Tongue (tissue), 2 donors: ENCODE data around the gene ZNF208. TPM values are rescaled to one million over a fixed set of nuclear protein-coding genes. Genes with fewer than 3 reads are reported as not detected.

ENCODE experiments used
- DNase-seq: peaks from one replicate; pipeline ENCODE4 v3.0.0-alpha.2; 2015
- total RNA-seq: library from RNA; depleted of rRNA; stranded (reverse); fragments of >200 nt; gene quantifications from one replicate; pipeline ENCODE4 v1.2.3, GENCODE V29; 2014

Gene ZNF208
- total RNA-seq, 1 donor from 2014 or later: 8.8 TPM

GRCh38 chr19:21883516-21883915 is 127.2 kb downstream of the ZNF208 start:
- no peak for DNase-seq

Other genes starting within 250 kb of the ZNF208 start
- 10.5 TPM for gene ZNF100, start 243.4 kb downstream of the ZNF208 start, total RNA-seq
- gene ZNF43, start 174.8 kb downstream of the ZNF208 start, total RNA-seq: 13.0 TPM
- gene ZNF257, start 41.5 kb upstream of the ZNF208 start, total RNA-seq: 1.6 TPM
- gene ZNF676, start 186.0 kb upstream of the ZNF208 start, total RNA-seq: 0.92 TPM